HepG2 (cell line): ENCODE measurements around the gene GABRR2.

ENCODE experiments used
- CREM ChIP-seq, 2 experiments: sonication (generic) in 1 of 2; formaldehyde crosslinking in 1 of 2; IDR thresholded peaks; 2 replicates each; pipeline versions ENCODE4 v1.4.0 to v1.6.1; 2016 to 2020; ENCODE audit warnings: antibody characterized with exemption in 1 of 2, mild to moderate bottlenecking in 1 of 2, missing genetic modification reagents in 1 of 2
- DNMT1 ChIP-seq: sonication (generic); formaldehyde crosslinking; IDR thresholded peaks from 2 replicates; pipeline ENCODE4 v1.5.1; 2020; ENCODE audit warnings: mild to moderate bottlenecking, missing genetic modification reagents
- FOXK1 ChIP-seq: sonication (generic); formaldehyde crosslinking; IDR thresholded peaks from 2 replicates; pipeline ENCODE4 v1.4.0; 2020; ENCODE audit warnings: low read depth, missing genetic modification reagents, borderline replicate concordance
- GABPA ChIP-seq, 2 experiments: IDR thresholded peaks; 2 replicates each; pipeline ENCODE4 v1.6.1; 2011 to 2016; ENCODE audit warnings: low read depth in 2 of 2, low read length in 1 of 2, missing biosample characterization in 1 of 2, missing genetic modification characterization in 1 of 2
- RAD21 ChIP-seq: fragments of 450-650 bp; formaldehyde crosslinking; IDR thresholded peaks from 2 replicates; pipeline ENCODE4 v1.5.0; 2020; ENCODE audit warnings: mild to moderate bottlenecking
- RCOR2 ChIP-seq: IDR thresholded peaks from 2 replicates; pipeline ENCODE4 v1.6.1; 2016; ENCODE audit warnings: missing biosample characterization, missing genetic modification reagents
- REST ChIP-seq, 2 experiments: IDR thresholded peaks; 2 replicates each; pipeline ENCODE4 v1.6.1; 2011 to 2012; ENCODE audit warnings: low read length in 2 of 2, borderline replicate concordance in 1 of 2, low read depth in 1 of 2, mild to moderate bottlenecking in 1 of 2, moderate library complexity in 1 of 2
- TAF1 ChIP-seq: sonication (generic); formaldehyde crosslinking; IDR thresholded peaks from 2 replicates; pipeline ENCODE4 v1.4.0; 2020; ENCODE audit warnings: missing genetic modification reagents
- ZBTB46 ChIP-seq: sonication (generic); formaldehyde crosslinking; IDR thresholded peaks from 2 replicates; pipeline ENCODE4 v1.4.0; 2020; ENCODE audit warnings: mild to moderate bottlenecking, missing genetic modification reagents, borderline replicate concordance
- ZNF484 ChIP-seq: sonication (generic); formaldehyde crosslinking; IDR thresholded peaks from 2 replicates; pipeline ENCODE4 v1.5.1; 2020; ENCODE audit warnings: mild to moderate bottlenecking, low read depth, missing genetic modification reagents, borderline replicate concordance
- TF ChIP-seq, protein P1 (sequence below): sonication (generic); formaldehyde crosslinking; IDR thresholded peaks from 2 replicates; pipeline ENCODE4 v1.5.0; 2020; ENCODE audit warnings: mild to moderate bottlenecking, missing genetic modification reagents, moderate library complexity
- TF ChIP-seq, protein P2 (sequence below): fragments of 450-650 bp; IDR thresholded peaks from 2 replicates; pipeline ENCODE4 v1.6.1; 2017; ENCODE audit warnings: mild to moderate bottlenecking

- TF ChIP-seq GABPA (IDR thresholded peaks at IDR 0.05; ENCODE audit: low read depth, low read length), result no peak
- no peak for TF ChIP-seq GABPA (CRISPR knock-in tag; IDR thresholded peaks at IDR 0.05; ENCODE audit: low read depth)
- no peak for TF ChIP-seq RCOR2 (CRISPR knock-in tag)
- no peak for TF ChIP-seq REST (IDR thresholded peaks at IDR 0.05; ENCODE audit: borderline replicate concordance in 1 of 2, low read depth in 1 of 2, low read length in 2 of 2)
- no peak for TF ChIP-seq DNMT1
- no peak for TF ChIP-seq RAD21 (CRISPR knock-in tag)
- TF ChIP-seq, protein P1, sequence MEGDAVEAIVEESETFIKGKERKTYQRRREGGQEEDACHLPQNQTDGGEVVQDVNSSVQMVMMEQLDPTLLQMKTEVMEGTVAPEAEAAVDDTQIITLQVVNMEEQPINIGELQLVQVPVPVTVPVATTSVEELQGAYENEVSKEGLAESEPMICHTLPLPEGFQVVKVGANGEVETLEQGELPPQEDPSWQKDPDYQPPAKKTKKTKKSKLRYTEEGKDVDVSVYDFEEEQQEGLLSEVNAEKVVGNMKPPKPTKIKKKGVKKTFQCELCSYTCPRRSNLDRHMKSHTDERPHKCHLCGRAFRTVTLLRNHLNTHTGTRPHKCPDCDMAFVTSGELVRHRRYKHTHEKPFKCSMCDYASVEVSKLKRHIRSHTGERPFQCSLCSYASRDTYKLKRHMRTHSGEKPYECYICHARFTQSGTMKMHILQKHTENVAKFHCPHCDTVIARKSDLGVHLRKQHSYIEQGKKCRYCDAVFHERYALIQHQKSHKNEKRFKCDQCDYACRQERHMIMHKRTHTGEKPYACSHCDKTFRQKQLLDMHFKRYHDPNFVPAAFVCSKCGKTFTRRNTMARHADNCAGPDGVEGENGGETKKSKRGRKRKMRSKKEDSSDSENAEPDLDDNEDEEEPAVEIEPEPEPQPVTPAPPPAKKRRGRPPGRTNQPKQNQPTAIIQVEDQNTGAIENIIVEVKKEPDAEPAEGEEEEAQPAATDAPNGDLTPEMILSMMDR (CRISPR knock-in tag), result no peak
- no peak for TF ChIP-seq TAF1
- no peak for TF ChIP-seq ZNF484 (CRISPR knock-in tag)
- TF ChIP-seq, protein P2, sequence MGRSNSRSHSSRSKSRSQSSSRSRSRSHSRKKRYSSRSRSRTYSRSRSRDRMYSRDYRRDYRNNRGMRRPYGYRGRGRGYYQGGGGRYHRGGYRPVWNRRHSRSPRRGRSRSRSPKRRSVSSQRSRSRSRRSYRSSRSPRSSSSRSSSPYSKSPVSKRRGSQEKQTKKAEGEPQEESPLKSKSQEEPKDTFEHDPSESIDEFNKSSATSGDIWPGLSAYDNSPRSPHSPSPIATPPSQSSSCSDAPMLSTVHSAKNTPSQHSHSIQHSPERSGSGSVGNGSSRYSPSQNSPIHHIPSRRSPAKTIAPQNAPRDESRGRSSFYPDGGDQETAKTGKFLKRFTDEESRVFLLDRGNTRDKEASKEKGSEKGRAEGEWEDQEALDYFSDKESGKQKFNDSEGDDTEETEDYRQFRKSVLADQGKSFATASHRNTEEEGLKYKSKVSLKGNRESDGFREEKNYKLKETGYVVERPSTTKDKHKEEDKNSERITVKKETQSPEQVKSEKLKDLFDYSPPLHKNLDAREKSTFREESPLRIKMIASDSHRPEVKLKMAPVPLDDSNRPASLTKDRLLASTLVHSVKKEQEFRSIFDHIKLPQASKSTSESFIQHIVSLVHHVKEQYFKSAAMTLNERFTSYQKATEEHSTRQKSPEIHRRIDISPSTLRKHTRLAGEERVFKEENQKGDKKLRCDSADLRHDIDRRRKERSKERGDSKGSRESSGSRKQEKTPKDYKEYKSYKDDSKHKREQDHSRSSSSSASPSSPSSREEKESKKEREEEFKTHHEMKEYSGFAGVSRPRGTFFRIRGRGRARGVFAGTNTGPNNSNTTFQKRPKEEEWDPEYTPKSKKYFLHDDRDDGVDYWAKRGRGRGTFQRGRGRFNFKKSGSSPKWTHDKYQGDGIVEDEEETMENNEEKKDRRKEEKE, result no peak
- no peak for TF ChIP-seq CREM (IDR thresholded peaks at IDR 0.05)
- no peak for TF ChIP-seq CREM (CRISPR knock-in tag; IDR thresholded peaks at IDR 0.05)
- no peak for TF ChIP-seq ZBTB46 (CRISPR knock-in tag)
- no peak for TF ChIP-seq FOXK1 (CRISPR knock-in tag)
Observed at GRCh38 chr6:89324304-89324703, 9.2 kb upstream of the GABRR2 start.
